ENCODE measurements around the gene ZNF622.

Gene ZNF622

GRCh38 chr5:16490911-16491310 lies 25.3 kb upstream of the ZNF622 start:
- Histone ChIP-seq H3K27me3 (ENCODE audit: insufficient read depth, low read length) (no peaks in the 10 kb centered on the region), H2BK120ac (ENCODE audit: insufficient read depth, low read length, poor library complexity) (no peak overlapping the region)
- no CpG with 5 or more reads among the region's 8 CpGs for WGBS (ENCODE audit: extremely low coverage, insufficient coverage, insufficient read length)

GRCh38 chr5:16489322-16489791 lies 23.8 kb upstream of the ZNF622 start:
- no peaks in the 10 kb centered on the region for H3K79me1 ChIP-seq (ENCODE audit: low read length)
- no peaks in the 10 kb centered on the region for H3K79me2 ChIP-seq (ENCODE audit: control insufficient read depth, insufficient read depth, low read length, poor library complexity)
- H3K27ac ChIP-seq (ENCODE audit: low read depth, low read length), result no peak overlapping the region
- no peaks in the 10 kb centered on the region for H3K27me3 ChIP-seq (ENCODE audit: insufficient read depth, low read length)
- H3K4me1 ChIP-seq (ENCODE audit: control insufficient read depth in 1 of 2, insufficient read depth in 2 of 2, low read length in 2 of 2), result no peaks in the 10 kb centered on the region
- H3K18ac ChIP-seq (ENCODE audit: low read length), result no peak overlapping the region
- WGBS (ENCODE audit: extremely low coverage, insufficient coverage, insufficient read length), result no CpG with 5 or more reads among the region's 1 CpG
- H2BK120ac ChIP-seq (ENCODE audit: insufficient read depth, low read length, poor library complexity), result no peak overlapping the region
- no peak overlapping the region for H4K91ac ChIP-seq (ENCODE audit: low read depth, low read length)
- no peak overlapping the region for H3K4me3 ChIP-seq (ENCODE audit: low read depth, low read length)
- H3K9ac ChIP-seq (ENCODE audit: low read length), result no peak overlapping the region
- no peak overlapping the region for H2BK12ac ChIP-seq (ENCODE audit: low read length)
- H3K9me3 ChIP-seq (ENCODE audit: insufficient read depth, low read depth, low read length), result peaks cover 1% of the 10 kb centered on the region
- H3K36me3 ChIP-seq (ENCODE audit: control insufficient read depth in 1 of 2, insufficient read depth in 2 of 2, low read length in 2 of 2), result no peaks in the 10 kb centered on the region
- no peak overlapping the region for H3K23ac ChIP-seq (ENCODE audit: low read length)
- no peak overlapping the region for H2AFZ ChIP-seq (ENCODE audit: insufficient read depth, low read length, poor library complexity)
- no peak overlapping the region for H3K4ac ChIP-seq (ENCODE audit: low read depth, low read length)
- no peak overlapping the region for H3K4me2 ChIP-seq (ENCODE audit: low read length)
- DNase-seq, result peak; percentile 43 to 70
- no peak overlapping the region for H2AK5ac ChIP-seq (ENCODE audit: low read length)
- H2BK5ac ChIP-seq (ENCODE audit: low read depth, low read length, poor library complexity), result no peak overlapping the region
- no peak overlapping the region for H3K14ac ChIP-seq (ENCODE audit: low read length)
- H4K12ac ChIP-seq (ENCODE audit: low read depth, low read length), result no peak overlapping the region
- no peak overlapping the region for H4K8ac ChIP-seq (ENCODE audit: low read depth, low read length)

More at GRCh38 chr5:16490911-16491310, 25.3 kb upstream of the ZNF622 start:
- Histone ChIP-seq H2BK5ac (ENCODE audit: low read depth, low read length, poor library complexity) (no peak overlapping the region), H3K4me1 (ENCODE audit: control insufficient read depth in 1 of 2, insufficient read depth in 2 of 2, low read length in 2 of 2) (no peaks in the 10 kb centered on the region), H2AK5ac (ENCODE audit: low read length) (no peak overlapping the region), H3K79me2 (ENCODE audit: control insufficient read depth, insufficient read depth, low read length, poor library complexity) (no peaks in the 10 kb centered on the region), H3K36me3 (ENCODE audit: control insufficient read depth in 1 of 2, insufficient read depth in 2 of 2, low read length in 2 of 2) (no peaks in the 10 kb centered on the region), H4K8ac (ENCODE audit: low read depth, low read length) (no peak overlapping the region), H4K91ac (ENCODE audit: low read depth, low read length) (no peak overlapping the region), H3K18ac (ENCODE audit: low read length) (no peak overlapping the region), H3K4me3 (ENCODE audit: low read depth, low read length) (no peak overlapping the region), H3K9me3 (ENCODE audit: insufficient read depth, low read depth, low read length) (peaks cover 5% of the 10 kb centered on the region), H3K9ac (ENCODE audit: low read length) (no peak overlapping the region), H3K27ac (ENCODE audit: low read depth, low read length) (no peak overlapping the region), H2AFZ (ENCODE audit: insufficient read depth, low read length, poor library complexity) (no peak overlapping the region), H3K4ac (ENCODE audit: low read depth, low read length) (no peak overlapping the region), H2BK12ac (ENCODE audit: low read length) (no peak overlapping the region), H4K12ac (ENCODE audit: low read depth, low read length) (no peak overlapping the region), H3K79me1 (ENCODE audit: low read length) (no peaks in the 10 kb centered on the region), H3K14ac (ENCODE audit: low read length) (no peak overlapping the region), H3K4me2 (ENCODE audit: low read length) (no peak overlapping the region), H3K23ac (ENCODE audit: low read length) (no peak overlapping the region)
- no peak for DNase-seq

- WGBS (ENCODE audit: extremely low coverage, insufficient coverage, insufficient read length), result no CpG with 5 or more reads among the region's 2 CpGs
- H3K79me2 ChIP-seq (ENCODE audit: control insufficient read depth, insufficient read depth, low read length, poor library complexity), result no peaks in the 10 kb centered on the region
Measured at GRCh38 chr5:16487456-16487855, 21.9 kb upstream of the ZNF622 start.

GRCh38 chr5:16486711-16487111 lies 21.1 kb upstream of the ZNF622 start:
- Histone ChIP-seq H2BK5ac (ENCODE audit: low read depth, low read length, poor library complexity) (no peak overlapping the region), H2BK12ac (ENCODE audit: low read length) (no peak overlapping the region), H3K23ac (ENCODE audit: low read length) (no peak overlapping the region), H3K9me3 (ENCODE audit: insufficient read depth, low read depth, low read length) (no peaks in the 10 kb centered on the region), H3K4me1 (ENCODE audit: control insufficient read depth in 1 of 2, insufficient read depth in 2 of 2, low read length in 2 of 2) (no peaks in the 10 kb centered on the region), H3K14ac (ENCODE audit: low read length) (no peak overlapping the region), H4K91ac (ENCODE audit: low read depth, low read length) (no peak overlapping the region), H3K9ac (ENCODE audit: low read length) (no peak overlapping the region), H3K27me3 (ENCODE audit: insufficient read depth, low read length) (no peaks in the 10 kb centered on the region), H4K12ac (ENCODE audit: low read depth, low read length) (no peak overlapping the region), H3K18ac (ENCODE audit: low read length) (no peak overlapping the region), H3K4ac (ENCODE audit: low read depth, low read length) (no peak overlapping the region), H2BK120ac (ENCODE audit: insufficient read depth, low read length, poor library complexity) (no peak overlapping the region), H3K36me3 (ENCODE audit: control insufficient read depth in 1 of 2, insufficient read depth in 2 of 2, low read length in 2 of 2) (no peaks in the 10 kb centered on the region), H3K79me2 (ENCODE audit: control insufficient read depth, insufficient read depth, low read length, poor library complexity) (no peaks in the 10 kb centered on the region), H3K4me3 (ENCODE audit: low read depth, low read length) (no peak overlapping the region), H2AK5ac (ENCODE audit: low read length) (no peak overlapping the region), H3K4me2 (ENCODE audit: low read length) (no peak overlapping the region), H3K27ac (ENCODE audit: low read depth, low read length) (no peak overlapping the region), H2AFZ (ENCODE audit: insufficient read depth, low read length, poor library complexity) (no peak overlapping the region), H4K8ac (ENCODE audit: low read depth, low read length) (no peak overlapping the region), H3K79me1 (ENCODE audit: low read length) (no peaks in the 10 kb centered on the region)
- WGBS (ENCODE audit: extremely low coverage, insufficient coverage, insufficient read length), result no CpG with 5 or more reads among the region's 4 CpGs
- DNase-seq, result no peak

More at GRCh38 chr5:16487456-16487855, 21.9 kb upstream of the ZNF622 start:
- Histone ChIP-seq H2AFZ (ENCODE audit: insufficient read depth, low read length, poor library complexity) (no peak overlapping the region), H3K79me1 (ENCODE audit: low read length) (no peaks in the 10 kb centered on the region), H3K18ac (ENCODE audit: low read length) (no peak overlapping the region), H2BK120ac (ENCODE audit: insufficient read depth, low read length, poor library complexity) (no peak overlapping the region), H2AK5ac (ENCODE audit: low read length) (no peak overlapping the region), H3K4me3 (ENCODE audit: low read depth, low read length) (no peak overlapping the region), H3K27ac (ENCODE audit: low read depth, low read length) (no peak overlapping the region), H3K4ac (ENCODE audit: low read depth, low read length) (no peak overlapping the region), H3K4me1 (ENCODE audit: control insufficient read depth in 1 of 2, insufficient read depth in 2 of 2, low read length in 2 of 2) (no peaks in the 10 kb centered on the region), H3K14ac (ENCODE audit: low read length) (no peak overlapping the region), H3K36me3 (ENCODE audit: control insufficient read depth in 1 of 2, insufficient read depth in 2 of 2, low read length in 2 of 2) (no peaks in the 10 kb centered on the region), H2BK5ac (ENCODE audit: low read depth, low read length, poor library complexity) (no peak overlapping the region), H4K8ac (ENCODE audit: low read depth, low read length) (no peak overlapping the region), H3K9me3 (ENCODE audit: insufficient read depth, low read depth, low read length) (no peaks in the 10 kb centered on the region), H3K23ac (ENCODE audit: low read length) (no peak overlapping the region), H3K9ac (ENCODE audit: low read length) (no peak overlapping the region), H3K4me2 (ENCODE audit: low read length) (no peak overlapping the region), H3K27me3 (ENCODE audit: insufficient read depth, low read length) (no peaks in the 10 kb centered on the region), H2BK12ac (ENCODE audit: low read length) (no peak overlapping the region), H4K91ac (ENCODE audit: low read depth, low read length) (no peak overlapping the region), H4K12ac (ENCODE audit: low read depth, low read length) (no peak overlapping the region)
- no peak for DNase-seq
